PFSK-1 (cell line): ENCODE measurements around the gene ANO1.

Experiments
- POLR2AphosphoS5 ChIP-seq: IDR thresholded peaks from 2 replicates; pipeline ENCODE4 v1.6.1; 2012; ENCODE audit warnings: low read depth, mild to moderate bottlenecking, control low read depth, low read length, moderate library complexity
- SIN3A ChIP-seq: IDR thresholded peaks from 2 replicates; pipeline ENCODE4 v1.6.1; 2012; ENCODE audit warnings: mild to moderate bottlenecking, low read length, moderate library complexity, borderline replicate concordance; ENCODE audit not compliant: insufficient read depth
- TAF1 ChIP-seq: IDR thresholded peaks from 2 replicates; pipeline ENCODE4 v1.6.1; 2012; ENCODE audit warnings: low read length, control low read depth, borderline replicate concordance; ENCODE audit not compliant: insufficient read depth

GRCh38 chr11:70203751-70204465 is 125.8 kb downstream of the ANO1 start:
- TF ChIP-seq POLR2AphosphoS5, result no peak; the same call in 1 of the 2 replicates
- no peak for TF ChIP-seq SIN3A
- TF ChIP-seq TAF1, result peak; percentile 53; the same call in 1 of the 2 replicates
